ENCODE data around the gene JAG1. TPM values are rescaled to one million over a fixed set of nuclear protein-coding genes. Genes with fewer than 3 reads are reported as not detected.

JAG1 gene
- total RNA-seq, 1 donor from 2014 or later: 58.4 TPM

DNA sequence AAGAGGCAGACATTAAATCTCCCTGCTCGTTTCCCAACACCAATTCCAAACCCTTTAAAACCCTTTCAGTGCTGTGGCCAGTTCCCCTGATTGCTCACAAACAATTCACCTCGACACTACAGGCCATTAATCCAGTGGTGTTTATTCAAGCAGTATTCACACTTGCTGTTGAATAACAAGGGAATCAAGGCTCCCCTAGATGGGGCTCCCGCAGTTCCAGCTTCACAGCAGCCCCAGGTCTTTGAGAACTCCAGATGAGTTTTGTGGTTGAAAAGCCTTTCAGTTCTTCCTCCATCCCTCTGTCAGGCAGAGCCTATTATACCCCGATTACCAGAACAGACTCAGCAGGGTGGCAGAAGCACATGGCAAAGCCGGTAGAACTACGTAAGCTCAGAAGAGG lies 36.2 kb downstream of the JAG1 start:
- H3K9me3 Mint-ChIP-seq: no peaks in the 10 kb centered on the region
- DNase-seq (ENCODE audit: extremely low spot score, unreplicated experiment): no peak
- TF ChIP-seq, protein P1, sequence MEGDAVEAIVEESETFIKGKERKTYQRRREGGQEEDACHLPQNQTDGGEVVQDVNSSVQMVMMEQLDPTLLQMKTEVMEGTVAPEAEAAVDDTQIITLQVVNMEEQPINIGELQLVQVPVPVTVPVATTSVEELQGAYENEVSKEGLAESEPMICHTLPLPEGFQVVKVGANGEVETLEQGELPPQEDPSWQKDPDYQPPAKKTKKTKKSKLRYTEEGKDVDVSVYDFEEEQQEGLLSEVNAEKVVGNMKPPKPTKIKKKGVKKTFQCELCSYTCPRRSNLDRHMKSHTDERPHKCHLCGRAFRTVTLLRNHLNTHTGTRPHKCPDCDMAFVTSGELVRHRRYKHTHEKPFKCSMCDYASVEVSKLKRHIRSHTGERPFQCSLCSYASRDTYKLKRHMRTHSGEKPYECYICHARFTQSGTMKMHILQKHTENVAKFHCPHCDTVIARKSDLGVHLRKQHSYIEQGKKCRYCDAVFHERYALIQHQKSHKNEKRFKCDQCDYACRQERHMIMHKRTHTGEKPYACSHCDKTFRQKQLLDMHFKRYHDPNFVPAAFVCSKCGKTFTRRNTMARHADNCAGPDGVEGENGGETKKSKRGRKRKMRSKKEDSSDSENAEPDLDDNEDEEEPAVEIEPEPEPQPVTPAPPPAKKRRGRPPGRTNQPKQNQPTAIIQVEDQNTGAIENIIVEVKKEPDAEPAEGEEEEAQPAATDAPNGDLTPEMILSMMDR (conservative IDR thresholded peaks at IDR 0.05): no peak
- H3K4me3 Mint-ChIP-seq: no peak overlapping the region
- H3K27ac Mint-ChIP-seq: no peak overlapping the region
- no peaks in the 10 kb centered on the region for H3K27me3 Mint-ChIP-seq
- H3K4me1 Mint-ChIP-seq (ENCODE audit: unreplicated experiment): peaks cover 45% of the 10 kb centered on the region
- H3K36me3 Mint-ChIP-seq: peaks cover 39% of the 10 kb centered on the region

DNA sequence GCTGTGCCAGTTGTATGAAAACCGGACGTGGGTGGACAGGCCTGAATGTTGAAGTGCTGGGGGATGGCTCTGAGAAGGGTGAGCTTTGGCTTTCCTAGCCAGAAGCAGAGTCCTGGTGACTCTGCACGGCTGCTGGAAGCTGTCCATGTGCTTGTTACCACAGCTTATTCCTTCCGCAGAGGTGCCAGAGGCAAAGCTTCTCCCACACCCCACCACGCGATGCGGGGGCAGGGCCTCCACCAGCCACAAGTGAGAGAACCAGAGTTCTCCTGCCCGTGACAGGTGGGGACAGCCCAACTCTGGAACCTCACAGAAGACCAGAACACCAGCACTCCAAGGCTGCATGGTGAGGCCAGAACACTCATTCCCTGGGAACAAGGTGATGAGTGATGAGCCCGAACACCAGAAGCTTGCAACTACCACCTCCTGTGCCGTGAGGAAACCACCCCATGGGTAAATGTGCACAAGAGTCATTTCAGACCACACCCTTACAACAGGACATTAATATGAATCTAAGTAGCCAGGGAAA lies 36.7 kb downstream of the JAG1 start:
- Mint-ChIP-seq H3K9me3 (no peaks in the 10 kb centered on the region), H3K27ac (no peak overlapping the region), H3K4me3 (no peak overlapping the region), H3K4me1 (ENCODE audit: unreplicated experiment) (peaks cover 50% of the 10 kb centered on the region), H3K36me3 (peaks cover 35% of the 10 kb centered on the region), H3K27me3 (no peaks in the 10 kb centered on the region)
- no peak for DNase-seq (ENCODE audit: extremely low spot score, unreplicated experiment)
- TF ChIP-seq, protein P1 (conservative IDR thresholded peaks at IDR 0.05): no peak

DNA sequence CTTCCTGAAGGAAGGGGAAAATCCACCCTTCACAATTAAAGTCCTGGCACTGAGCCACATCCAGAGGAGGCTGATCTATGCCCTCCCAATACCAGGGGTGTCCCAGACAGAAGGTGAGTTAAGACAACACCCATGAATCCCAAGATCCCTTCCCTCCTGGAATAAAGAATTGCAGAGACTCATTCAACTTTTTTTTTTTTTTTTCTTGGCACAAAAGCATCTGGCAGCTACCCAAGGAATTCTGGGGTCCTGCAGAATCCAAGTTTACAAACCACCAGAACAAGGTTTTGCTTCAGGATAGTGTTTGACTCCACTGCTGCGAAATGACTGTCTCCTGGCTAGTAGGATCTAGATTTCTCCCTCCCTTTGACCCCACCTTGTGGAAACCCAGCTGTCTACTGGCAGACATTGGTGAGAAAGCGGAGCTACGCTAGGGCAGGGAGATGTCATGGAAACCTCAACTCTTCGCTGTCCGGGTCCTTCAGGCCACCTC lies 37.4 kb downstream of the JAG1 start:
- H3K4me1 Mint-ChIP-seq (ENCODE audit: unreplicated experiment): peaks cover 53% of the 10 kb centered on the region
- H3K4me3 Mint-ChIP-seq: no peak overlapping the region
- H3K36me3 Mint-ChIP-seq: peaks cover 28% of the 10 kb centered on the region
- no peaks in the 10 kb centered on the region for H3K9me3 Mint-ChIP-seq
- no peaks in the 10 kb centered on the region for H3K27me3 Mint-ChIP-seq
- H3K27ac Mint-ChIP-seq: no peak overlapping the region
- TF ChIP-seq, protein P1 (conservative IDR thresholded peaks at IDR 0.05): no peak
- DNase-seq (ENCODE audit: extremely low spot score, unreplicated experiment): no peak

DNA sequence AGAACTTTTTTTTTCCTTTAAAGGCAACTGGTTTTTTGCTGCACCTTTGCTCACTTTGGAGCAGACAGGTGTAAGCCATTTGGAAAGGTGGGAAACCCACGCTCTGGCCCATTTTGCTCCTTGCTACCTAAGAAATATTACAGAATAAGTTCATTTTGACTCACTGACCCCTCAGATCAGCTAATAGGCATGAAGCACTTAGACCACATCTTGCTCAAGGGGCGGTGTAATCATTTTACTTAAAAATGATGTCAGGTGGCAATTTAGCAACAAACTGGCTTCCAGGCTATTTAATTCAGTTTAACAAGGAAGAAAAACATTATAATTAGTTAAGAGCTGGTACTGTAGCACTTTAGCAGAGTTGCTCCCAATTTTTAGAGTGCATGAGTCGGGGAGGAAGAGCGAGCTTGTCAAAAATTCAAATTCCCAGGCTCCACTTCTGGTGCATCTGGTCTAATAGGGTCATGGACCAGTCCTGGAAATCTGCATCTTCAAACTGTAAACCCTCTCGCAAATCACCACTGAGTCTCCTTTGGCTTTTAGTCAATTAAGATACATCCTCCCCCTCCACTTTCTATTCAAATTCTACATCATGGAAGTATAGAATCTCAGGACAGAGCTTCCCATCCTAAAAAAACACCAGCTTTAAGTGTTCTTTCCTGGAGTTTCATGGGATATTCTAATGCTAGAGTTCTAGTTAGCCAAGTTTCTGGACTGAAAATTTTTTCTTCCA lies 38.2 kb downstream of the JAG1 start:
- TF ChIP-seq, protein P1 (conservative IDR thresholded peaks at IDR 0.05): no peak
- Mint-ChIP-seq H3K4me1 (ENCODE audit: unreplicated experiment) (peaks cover 50% of the 10 kb centered on the region), H3K27ac (no peak overlapping the region), H3K36me3 (peaks cover 21% of the 10 kb centered on the region), H3K27me3 (no peaks in the 10 kb centered on the region), H3K9me3 (no peaks in the 10 kb centered on the region), H3K4me3 (no peak overlapping the region)
- no peak for DNase-seq (ENCODE audit: extremely low spot score, unreplicated experiment)

DNA sequence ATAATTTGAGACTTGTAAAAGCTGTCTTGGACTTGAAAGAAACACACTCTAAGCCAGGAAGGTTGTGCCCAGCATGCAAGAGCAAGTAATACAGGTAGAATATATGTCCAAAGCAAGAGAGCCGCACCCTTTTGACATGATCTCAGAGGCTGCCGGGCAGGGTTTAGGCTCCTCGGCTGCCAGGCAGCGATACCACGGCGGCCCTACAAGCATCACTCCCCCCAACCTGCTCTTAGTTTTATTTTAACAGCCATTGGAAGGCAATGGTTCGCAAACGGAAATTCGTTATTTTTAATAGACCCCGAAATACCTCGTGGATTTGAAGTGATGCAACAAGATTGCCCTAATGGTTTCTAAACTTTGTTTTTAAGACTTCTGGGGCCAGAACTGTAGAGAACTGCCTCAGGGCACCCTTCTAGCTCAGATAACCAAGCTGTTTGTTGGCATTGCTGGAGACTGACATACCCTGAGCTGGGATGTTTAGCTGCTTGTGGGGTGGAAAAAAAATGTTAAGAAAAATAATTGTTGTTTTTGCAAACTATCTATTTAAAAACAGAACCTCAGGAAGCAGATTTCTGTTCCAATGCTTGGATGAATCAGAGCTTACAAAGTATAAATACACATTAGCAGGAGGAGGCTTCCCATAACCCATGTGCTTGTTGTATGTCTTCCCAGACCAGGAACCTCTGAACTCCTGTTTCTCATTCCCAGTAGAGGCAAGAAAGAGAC lies 39.0 kb downstream of the JAG1 start:
- Mint-ChIP-seq H3K9me3 (no peaks in the 10 kb centered on the region), H3K27me3 (no peaks in the 10 kb centered on the region), H3K4me3 (no peak overlapping the region), H3K27ac (no peak overlapping the region), H3K4me1 (ENCODE audit: unreplicated experiment) (peaks cover 52% of the 10 kb centered on the region), H3K36me3 (peaks cover 17% of the 10 kb centered on the region)
- no peak for DNase-seq (ENCODE audit: extremely low spot score, unreplicated experiment)
- TF ChIP-seq, protein P1 (conservative IDR thresholded peaks at IDR 0.05): no peak
